ENCODE measurements around the gene PRSS57.
A peak's percentile ranks its signal among the peaks of the same experiment; 100 is the strongest.
"Not testable (repeated sequence)": the region's sequence is repeated elsewhere in the genome, so short reads cannot be mapped to it uniquely, and the experiment has no call there.

PRSS57 gene

GRCh38 chr19:695352-695949 is at the start of gene PRSS57:
TSS of gene PRSS57 (minus strand) at chr19:695452. CDS start at chr19:695430, 22 bp downstream.
- no peak for DNase-seq (ENCODE audit: low read depth)

DNA sequence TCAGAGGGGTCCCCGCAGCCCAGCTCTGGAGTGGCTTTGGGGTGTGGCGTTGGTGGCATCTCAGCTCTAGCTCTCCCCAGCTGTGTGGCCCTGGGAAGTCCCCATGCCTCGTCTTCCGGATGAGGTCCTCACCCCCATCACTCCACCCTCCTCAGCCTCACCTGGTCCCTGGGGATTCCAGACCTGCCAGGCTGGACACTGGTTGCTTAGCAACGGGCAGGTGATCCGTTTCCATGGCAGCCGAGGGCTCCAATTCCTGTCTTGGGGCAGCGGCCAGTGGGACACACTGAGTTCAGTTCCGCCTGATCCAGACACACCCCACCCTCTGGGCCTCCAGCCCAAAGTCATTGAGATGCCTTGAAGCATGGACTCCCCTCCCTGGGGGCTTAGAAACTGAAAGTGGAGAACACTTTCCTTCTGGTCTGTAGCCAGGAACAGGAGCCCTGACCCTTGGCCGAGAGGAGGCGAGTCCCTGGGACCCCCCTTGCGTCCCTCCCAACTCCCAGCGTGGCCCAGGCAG is 48.0 kb upstream of the PRSS57 start:
- no peak for DNase-seq (ENCODE audit: low read depth)

- DNase-seq (ENCODE audit: low read depth), result no peak
Measured at GRCh38 chr19:742540-743075, 47.4 kb upstream of the PRSS57 start.

DNA sequence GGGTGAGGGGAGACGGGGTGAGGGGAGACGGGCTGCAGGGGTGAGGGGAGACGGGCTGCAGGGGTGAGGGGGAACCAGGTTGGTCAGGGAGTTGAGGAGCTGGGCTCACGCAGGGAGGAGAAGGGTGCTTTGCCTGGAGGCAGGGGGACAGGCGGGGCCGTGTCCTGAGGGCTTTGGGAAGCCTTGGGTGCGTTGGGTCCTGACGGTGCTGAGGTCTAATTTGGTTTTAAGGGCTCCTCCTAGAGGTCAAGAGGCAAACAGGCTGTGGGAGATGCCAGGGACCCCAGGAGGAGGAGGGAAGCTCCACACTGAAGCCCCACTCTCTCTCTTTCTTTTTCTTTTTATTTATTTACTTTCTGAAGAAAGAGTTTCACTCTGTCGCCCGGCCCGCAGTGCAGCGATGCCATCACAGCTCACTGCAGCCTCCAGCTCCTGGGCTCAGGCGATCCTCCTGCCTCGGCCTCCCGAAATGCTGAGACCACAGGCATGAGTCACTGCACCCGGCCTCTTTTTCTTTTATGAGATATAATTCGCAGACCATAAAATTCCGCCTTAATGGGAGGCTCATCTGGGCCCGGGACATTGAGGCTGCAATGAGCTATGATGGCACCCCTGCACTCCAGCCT is 46.4 kb upstream of the PRSS57 start:
- no peak for DNase-seq (ENCODE audit: low read depth)

- not testable (repeated sequence) for DNase-seq (ENCODE audit: low read depth)
Measured at GRCh38 chr19:740816-741505, 45.7 kb upstream of the PRSS57 start.

DNA sequence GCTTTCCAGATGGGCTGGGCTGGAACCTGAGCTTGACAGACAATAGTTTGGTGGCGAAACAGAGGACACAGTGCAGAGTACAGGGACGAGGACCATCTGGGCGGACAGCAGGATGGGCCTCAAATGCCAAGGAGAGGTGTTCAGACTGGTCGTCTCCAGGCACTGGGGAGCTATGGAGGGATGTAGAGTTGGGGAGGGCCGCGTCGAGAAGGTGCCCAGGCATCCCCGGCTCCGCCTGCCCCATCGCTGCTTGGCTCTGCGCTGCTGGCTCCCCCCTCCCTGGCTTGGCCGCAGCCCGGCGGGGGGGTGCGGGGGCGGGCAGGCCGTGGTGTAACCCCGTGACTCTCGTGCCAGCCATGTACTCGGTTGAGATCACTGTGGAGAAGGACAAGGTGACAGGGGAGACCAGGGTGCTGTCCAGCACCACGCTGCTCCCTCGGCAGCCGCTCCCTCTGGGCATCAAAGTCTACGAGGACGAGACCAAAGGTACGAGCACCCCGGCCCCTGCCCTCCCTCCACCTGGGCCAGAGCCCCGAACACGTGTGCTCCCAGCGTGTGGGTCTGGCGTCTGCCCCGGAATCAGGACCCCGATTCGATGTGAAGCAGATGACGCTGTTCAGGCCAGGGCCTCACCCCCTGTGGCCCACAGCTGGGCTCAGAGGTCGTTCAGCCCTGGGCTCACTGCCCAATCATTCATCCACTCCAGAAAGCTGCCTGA is 44.9 kb upstream of the PRSS57 start:
- no peak for DNase-seq (ENCODE audit: low read depth)

DNA sequence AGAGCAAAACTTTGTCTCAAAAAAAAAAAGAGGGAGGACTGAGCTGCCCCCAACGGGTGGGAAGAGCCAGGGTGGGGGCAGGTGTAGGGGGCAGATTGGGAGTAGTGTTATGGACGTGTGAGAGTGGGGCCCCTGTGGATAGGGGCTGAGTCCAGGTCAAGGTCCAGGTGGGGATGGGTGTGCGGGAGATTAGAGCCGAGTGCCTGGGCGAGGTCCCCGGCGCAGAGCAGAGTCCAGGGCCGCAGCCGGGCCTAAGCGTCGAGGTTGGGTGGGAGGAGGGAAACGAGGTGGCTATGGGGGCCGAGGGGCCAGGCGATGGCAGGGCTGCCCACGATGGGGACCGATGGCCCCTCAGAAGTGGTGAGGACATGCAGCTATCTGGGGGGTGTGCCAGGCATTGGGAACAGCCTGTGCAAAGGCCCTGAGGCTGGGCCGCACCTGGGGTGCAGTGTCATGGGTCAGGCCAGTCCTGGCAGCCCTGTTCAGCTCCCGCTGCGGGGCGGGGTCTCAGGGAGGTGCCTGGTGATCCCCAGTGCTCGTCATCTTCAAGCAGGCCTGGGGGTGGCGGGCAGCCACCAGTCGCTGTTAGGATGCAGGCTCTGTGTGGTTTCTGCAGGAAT is 43.4 kb upstream of the PRSS57 start:
- no peak for DNase-seq (ENCODE audit: low read depth)

DNA sequence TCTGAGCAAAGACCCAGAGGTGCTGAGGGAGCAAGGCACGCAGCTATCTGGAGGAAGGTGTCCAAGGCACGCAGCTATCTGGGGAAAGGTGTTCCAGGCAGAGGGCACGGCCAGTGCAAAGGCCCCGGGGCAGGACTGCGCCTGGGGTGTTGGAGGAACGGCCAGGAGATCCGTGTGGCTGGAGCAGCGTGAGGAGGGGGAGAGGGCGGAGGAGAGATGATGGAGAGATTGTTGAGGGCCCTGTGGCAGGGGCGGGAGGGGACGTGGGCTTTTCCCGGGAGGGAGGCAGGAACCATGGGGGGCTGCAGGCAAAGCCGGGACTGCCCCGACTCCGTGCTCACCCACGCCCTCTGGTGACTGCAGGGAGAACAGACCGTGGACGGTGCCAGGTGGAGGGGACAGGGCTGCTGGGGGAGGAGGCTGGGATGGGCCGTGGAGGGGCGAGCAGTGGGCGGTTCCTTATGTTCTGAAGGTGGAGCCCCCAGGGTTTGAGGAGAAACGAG is 42.4 kb upstream of the PRSS57 start:
- DNase-seq (ENCODE audit: low read depth), result peak; percentile 45

DNA sequence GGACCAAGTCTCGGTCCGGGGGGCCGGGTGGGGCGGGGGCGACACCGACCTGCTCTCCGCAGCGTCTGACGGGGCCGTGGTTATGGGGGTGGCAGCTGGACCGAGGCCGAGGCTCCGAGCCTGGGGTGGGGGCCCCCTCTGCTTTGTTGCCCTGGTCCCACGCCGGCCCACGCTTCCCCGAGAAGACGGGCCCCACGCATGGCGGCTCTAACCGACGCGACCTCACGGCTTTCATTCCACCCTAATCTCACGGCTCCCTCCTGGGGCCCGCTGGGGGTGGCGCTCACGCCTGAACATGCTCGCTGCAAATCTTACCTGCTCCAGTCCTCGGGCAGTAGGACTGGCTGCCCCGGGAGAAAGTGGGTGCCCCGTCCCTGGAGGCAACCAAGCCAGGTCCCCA is 40.9 kb upstream of the PRSS57 start:
- DNase-seq (ENCODE audit: low read depth), result no peak

DNA sequence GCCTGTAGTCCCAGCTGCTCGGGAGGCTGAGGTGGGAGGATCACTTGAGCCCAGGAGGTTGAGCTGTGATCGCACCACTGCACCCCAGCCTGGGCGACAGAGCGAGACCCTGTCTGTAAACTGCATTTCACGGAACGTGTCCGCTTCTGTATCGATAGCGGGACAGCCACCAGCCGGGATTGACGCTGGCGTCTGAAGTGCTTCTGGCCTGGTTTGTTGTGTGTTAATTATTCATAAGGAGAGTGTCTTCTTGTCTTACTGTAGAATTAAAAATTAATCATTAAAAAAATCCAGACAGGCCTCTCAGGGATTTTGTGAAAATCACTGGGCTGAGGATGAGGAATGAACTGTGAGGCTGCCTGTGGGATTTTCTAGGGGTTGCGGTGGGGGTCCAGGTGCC is 39.5 kb upstream of the PRSS57 start:
- no peak for DNase-seq (ENCODE audit: low read depth)

- no peak for DNase-seq (ENCODE audit: low read depth)
Measured at GRCh38 chr19:732148-733069, 37.2 kb upstream of the PRSS57 start.

- no peak for DNase-seq (ENCODE audit: low read depth)
Measured at GRCh38 chr19:731000-731399, 35.7 kb upstream of the PRSS57 start.

- DNase-seq (ENCODE audit: low read depth), result no peak
Measured at GRCh38 chr19:729965-730668, 34.9 kb upstream of the PRSS57 start.

GRCh38 chr19:729564-729963 is 34.3 kb upstream of the PRSS57 start:
- DNase-seq (ENCODE audit: low read depth), result not testable (repeated sequence)

DNA sequence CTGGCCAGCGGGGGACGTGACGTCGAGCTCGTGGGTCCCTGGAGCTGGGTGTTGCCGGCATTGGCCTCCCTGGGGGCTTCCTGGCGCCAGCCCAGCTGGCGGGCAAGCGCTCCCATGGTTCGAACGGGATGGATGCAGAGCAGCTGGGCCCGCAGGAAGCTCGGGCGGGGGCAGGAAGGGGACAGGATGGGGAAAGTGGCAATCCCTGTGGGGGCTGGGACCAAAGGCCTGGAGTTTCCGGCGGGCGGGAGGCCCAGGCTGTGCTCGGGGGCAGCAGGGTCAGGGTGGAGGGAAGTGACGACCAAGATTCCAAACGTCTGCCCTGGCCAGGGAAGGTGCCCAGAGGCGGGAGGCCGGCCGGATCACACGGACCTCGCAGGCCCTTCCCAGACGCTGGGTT is 32.8 kb upstream of the PRSS57 start:
- DNase-seq (ENCODE audit: low read depth), result no peak

DNA sequence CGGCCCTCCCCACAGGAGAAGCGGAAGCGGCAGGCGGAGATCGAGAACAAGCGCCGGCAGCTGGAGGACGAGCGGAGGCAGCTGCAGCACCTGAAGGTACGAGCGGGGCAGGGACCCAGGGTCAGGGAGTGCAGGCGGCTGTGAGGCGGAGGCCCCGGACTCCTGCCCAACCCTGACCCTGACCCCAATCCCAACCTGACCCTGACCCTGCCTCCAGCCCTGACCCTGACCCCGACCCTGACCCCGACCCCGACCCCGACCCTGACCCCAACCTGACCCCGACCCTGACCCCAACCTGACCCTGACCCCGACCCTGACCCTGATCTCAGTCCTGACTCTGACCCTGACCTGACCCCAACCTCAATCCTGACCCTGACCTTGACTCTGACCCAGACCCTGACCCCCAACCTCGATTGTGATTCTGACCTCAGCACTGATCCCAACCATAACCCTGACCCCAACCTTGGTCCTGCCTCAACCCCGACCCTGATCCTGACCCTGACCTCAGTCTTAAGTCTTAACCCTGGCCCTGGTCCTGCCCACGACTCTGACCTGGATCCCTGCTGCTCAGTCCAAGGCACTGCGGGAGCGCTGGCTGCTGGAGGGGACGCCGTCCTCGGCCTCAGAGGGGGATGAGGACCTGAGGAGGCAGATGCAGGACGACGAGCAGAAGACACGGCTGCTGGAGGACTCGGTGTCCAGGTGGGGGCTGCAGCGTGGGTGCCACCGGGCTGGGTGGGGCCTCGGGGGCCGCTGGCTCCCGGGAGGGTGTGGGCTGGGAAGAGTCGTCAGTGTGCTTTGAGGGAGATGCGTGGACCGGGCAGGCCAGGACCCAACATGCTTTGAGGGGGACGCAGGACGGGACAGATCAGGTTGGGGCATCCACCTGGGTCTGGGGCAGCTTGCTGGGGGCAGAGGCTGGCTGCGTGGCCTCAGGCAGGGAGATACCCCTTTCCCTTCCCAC is 32.0 kb upstream of the PRSS57 start:
- DNase-seq (ENCODE audit: low read depth), result no peak

DNA sequence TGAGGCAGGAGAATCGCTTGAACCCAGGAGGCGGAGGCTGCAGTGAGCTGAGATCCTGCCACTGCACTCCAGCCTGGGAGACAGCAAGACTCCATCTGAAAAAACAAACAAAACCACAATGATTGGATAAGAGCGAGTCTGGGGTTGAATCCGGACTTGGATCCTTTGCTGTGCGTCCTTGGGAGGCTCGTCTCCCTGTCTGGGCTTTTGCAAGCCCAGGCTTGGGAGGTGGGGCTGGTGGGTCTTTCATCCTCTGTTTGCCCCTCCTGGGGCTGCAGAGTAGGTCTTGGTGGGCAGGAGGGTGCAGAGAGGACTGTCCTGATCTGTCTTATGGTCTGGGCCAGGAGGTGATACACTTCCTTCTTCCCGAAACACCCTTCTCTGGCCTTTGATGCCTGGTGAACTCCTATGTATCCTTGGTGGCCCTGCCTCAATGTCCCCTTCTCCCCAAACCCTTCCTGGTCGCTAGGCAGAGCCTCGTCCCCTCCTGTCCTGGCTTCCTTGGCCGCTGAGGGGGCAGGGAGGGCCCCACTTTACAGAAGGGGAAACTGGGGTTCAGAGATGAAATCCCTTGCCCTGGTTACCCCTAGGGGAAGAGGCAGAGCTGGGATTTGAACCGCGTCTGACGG is 30.3 kb upstream of the PRSS57 start:
- DNase-seq (ENCODE audit: low read depth), result no peak

- DNase-seq (ENCODE audit: low read depth), result no peak
Measured at GRCh38 chr19:723714-724113, 28.5 kb upstream of the PRSS57 start.
